Pancreas (tissue), 10 donors: ENCODE results near the gene CASQ2. TPM values are rescaled to one million over a fixed set of nuclear protein-coding genes. Genes with fewer than 3 reads are reported as not detected.

Experiments
- ATAC-seq, 4 donors: fragments of 200-7000 bp; cut with Tn5 transposase; one replicate each; pipeline versions ENCODE4 v1.8.0 to v1.9.1; 2020; ENCODE audit warnings: mild to moderate bottlenecking in 4 of 4, moderate library complexity in 4 of 4
- DNase-seq, 6 donors: peaks; one replicate each; pipeline ENCODE4 v3.0.0-alpha.2; 2020
- FAIRE-seq: peaks from 2 replicates; lab custom pipeline; 2012; peaks lifted over from hg19 to GRCh38; lab: Jason Lieb, UNC
- H3K27ac ChIP-seq, 4 donors: fragments of 200-600 bp; sonication (generic); 1 replicate in 3 of 4; 2 replicates in 1 of 4; pipeline versions ENCODE4 v1.5.0 to v1.8.0; 2020
- H3K27me3 ChIP-seq, 4 donors: fragments of 200-600 bp; one replicate each; pipeline ENCODE4 v1.8.0; 2021
- H3K36me3 ChIP-seq, 3 donors: fragments of 200-600 bp; sonication (generic) in 1 of 3; one replicate each; pipeline versions ENCODE4 v1.5.0 to v1.8.0; 2020 to 2021
- H3K4me1 ChIP-seq, 3 donors: fragments of 200-600 bp; one replicate each; pipeline ENCODE4 v1.8.0; 2021
- H3K4me3 ChIP-seq, 4 donors: fragments of 200-600 bp; sonication (generic) in 2 of 4; one replicate each; pipeline versions ENCODE4 v1.5.0 to v1.8.0; 2020 to 2021
- H3K9me3 ChIP-seq, 4 donors: fragments of 200-600 bp; one replicate each; pipeline ENCODE4 v1.8.0; 2021
- CTCF ChIP-seq, 4 donors: fragments of 200-600 bp; sonication (generic) in 3 of 4; IDR thresholded peaks; one replicate each; pipeline versions ENCODE4 v1.5.0 to v1.8.0; 2021; ENCODE audit warnings: antibody characterized with exemption in 4 of 4
- WGBS, 2 donors: extraction: QIAGEN DNeasy Blood & Tissue Kit; methylation state at CpG; one replicate each; pipeline ENCODE4 v1.1.7; 2013; 5-methylcytosine and 5-hydroxymethylcytosine counted together
- intact Hi-C, 3 donors: fragments of 100-400 bp; cut with DNase I; formaldehyde crosslinking; loops; one replicate each; pipeline versions ENCODE4 v1.11.1 to v1.14.2; 2022
- polyA plus RNA-seq, 2 donors: library from polyadenylated mRNA; stranded (reverse); fragments of 200-250 nt; gene quantifications; one replicate each; pipeline ENCODE4 v1.2.3, GENCODE V29; 2013
- total RNA-seq, 6 donors: library from RNA; stranded (reverse); fragmentation: NEBNext Ultra II Directional in 4 of 6; extraction: Animal tissue kit (Norgen Biotek cat#: 25700) in 4 of 6; gene quantifications; one replicate each; pipeline versions ENCODE4 v1.2.1 to v1.2.4, GENCODE V29; 2021 to 2023
- donor health status: healthy with polysubstance abuse.
- donor health status: DM: no; HTN: no; CAD: no; lungs with moderate emphysema.
- donor health status: DM: no; HTN: no; CAD: no.
- donor health status: control.
- donor health status: control.
- donor health status: Bipolar disorder and iron deficiency.
- donor health status: DM: yes; HTN: yes; CAD: no.
- donor health status: DM: no; HTN: no; CAD: no.
- donor health status: DM: no; HTN: no; CAD: no.
- donor health status: DM: yes; HTN: yes; CAD: no.

CASQ2 gene
- total and polyA plus RNA-seq, 8 donors, result 0.09 to 1.2 (median 0.34) TPM; not detected in 1

GRCh38 chr1:115714572-115715141 is 53.9 kb downstream of the CASQ2 start:
- Histone ChIP-seq H3K36me3 (no peaks in the 10 kb centered on the region), H3K4me3 (no peak overlapping the region), H3K27ac (peak overlapping the region in 3 of 4 donors; percentile 31 to 63 (median 41)), H3K27me3 (no peaks in the 10 kb centered on the region), H3K4me1 (no peaks in the 10 kb centered on the region), H3K9me3 (no peaks in the 10 kb centered on the region)
- 39 to 67% methylated on average over 1 of the region's 1 CpG for WGBS, 2 donors
- intact Hi-C loops, result no loop called here
- ATAC-seq (peak; percentile 71 to 80 (median 76)), FAIRE-seq (no peak), DNase-seq (peak in 4 of 6 donors; percentile 30 to 76 (median 61))
- TF ChIP-seq CTCF (IDR thresholded peaks at IDR 0.05), result no peak

DNA sequence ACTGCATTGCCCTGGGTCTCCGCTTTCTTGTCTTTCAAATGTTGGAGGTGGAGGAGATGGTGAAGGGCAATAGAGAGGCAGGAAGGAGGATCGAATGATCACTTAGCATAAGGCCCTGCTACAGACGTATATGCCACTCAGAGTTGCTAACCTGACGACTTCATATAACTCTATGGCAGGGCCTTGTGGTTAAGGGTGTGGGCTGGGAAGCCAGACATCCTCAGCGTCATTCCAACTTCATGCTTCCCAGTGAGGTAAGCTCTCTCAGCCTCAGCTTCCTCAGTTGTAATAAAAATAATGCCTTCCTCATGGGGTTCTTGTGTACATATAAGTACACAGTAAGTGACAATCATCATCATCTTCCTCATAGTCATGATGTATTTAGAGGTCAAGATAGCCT is 54.6 kb downstream of the CASQ2 start:
- ATAC-seq (no peak), DNase-seq (no peak), FAIRE-seq (no peak)
- TF ChIP-seq CTCF (IDR thresholded peaks at IDR 0.05), result no peak
- intact Hi-C loops, result no loop called here
- 79 to 82% methylated on average over 5 of the region's 5 CpGs for WGBS, 2 donors
- Histone ChIP-seq H3K4me3 (no peak overlapping the region), H3K27me3 (no peaks in the 10 kb centered on the region), H3K9me3 (no peaks in the 10 kb centered on the region), H3K27ac (peak overlapping the region in 3 of 4 donors; percentile 2 to 31 (median 24)), H3K36me3 (no peaks in the 10 kb centered on the region), H3K4me1 (no peaks in the 10 kb centered on the region)

DNA sequence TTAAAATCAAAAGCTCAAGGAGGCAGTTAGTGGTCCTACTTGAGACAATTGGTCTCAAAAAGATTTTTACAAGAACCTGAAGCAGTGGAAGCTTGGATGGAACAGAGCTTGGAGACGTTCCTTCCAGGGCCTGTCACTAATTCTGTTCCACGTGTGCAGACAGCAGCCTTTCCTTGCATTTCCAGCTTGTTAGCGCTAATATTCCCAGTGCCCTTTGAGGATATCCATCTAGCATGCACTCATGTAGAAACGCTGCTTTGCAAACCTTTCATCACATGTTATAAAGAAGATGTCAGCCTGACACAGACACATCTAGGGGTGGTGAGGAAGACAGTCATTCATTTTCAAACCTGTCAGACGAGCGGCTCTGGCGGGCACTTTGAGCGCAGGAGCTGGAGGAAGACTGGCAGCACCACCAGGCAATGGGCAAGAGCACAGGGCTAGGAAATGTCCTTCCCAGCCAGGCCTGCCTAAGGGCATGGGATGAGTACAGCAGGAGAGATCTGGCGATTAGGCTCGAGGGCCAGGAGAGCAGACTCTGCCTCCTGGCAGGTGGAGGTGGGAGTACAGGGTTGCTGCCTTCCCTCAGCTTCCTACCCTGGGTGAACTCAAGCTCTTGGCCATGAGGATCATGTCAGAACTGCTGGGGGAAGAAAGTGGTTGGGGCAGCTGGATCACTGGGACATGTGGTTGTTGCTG is 55.5 kb downstream of the CASQ2 start:
- no peak for DNase-seq
- H3K27me3 ChIP-seq, result no peaks in the 10 kb centered on the region
- FAIRE-seq, result no peak
- H3K9me3 ChIP-seq, result no peaks in the 10 kb centered on the region
- ATAC-seq, result no peak
- H3K4me3 ChIP-seq, result no peak overlapping the region
- TF ChIP-seq CTCF (IDR thresholded peaks at IDR 0.05), result no peak
- WGBS, 2 donors, result 78 to 85% methylated on average over 10 of the region's 10 CpGs
- no peaks in the 10 kb centered on the region for H3K36me3 ChIP-seq
- no peaks in the 10 kb centered on the region for H3K4me1 ChIP-seq
- peak overlapping the region in 1 of 4 donors; percentile 2 for H3K27ac ChIP-seq
- intact Hi-C loops, result no loop called here

DNA sequence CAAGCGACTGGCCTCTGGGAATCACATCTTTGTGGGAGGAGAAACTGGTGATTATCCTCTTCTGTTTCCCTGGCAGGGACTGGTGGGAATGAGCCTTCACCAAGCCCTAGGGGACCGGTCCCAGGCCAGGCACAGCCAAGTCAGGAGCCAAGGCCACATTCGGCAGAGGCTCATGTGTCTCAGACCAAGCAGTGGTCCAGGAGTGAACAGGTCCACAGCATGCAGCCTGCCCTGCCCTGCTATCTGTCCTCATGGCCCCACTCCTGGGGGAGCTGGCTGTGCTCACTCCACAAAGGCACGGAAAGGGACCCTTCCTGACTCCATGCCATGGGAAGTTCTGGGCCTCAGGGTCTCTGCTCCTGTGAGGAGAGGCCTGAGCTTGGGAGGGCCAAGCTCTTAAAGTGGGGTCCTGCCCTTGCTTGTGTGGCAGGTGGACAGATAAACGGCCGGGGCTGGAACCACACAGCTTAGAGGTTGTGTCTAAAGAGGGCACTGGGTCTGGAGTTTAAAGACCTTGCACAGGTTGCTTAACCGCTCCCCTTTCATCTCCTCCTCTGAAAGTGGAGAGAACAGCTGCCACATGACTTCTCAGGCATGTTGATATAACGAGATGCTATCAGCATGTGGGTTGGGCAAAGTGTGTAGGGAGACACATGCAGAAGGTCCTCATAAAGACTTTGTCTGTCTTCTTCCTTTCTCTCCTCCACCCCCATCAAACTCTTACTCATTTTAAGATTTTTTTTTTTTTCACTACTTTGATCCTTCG is 57.5 kb downstream of the CASQ2 start:
- no peaks in the 10 kb centered on the region for H3K4me1 ChIP-seq
- ATAC-seq (peak in 2 of 4 donors; percentile 39 to 54), FAIRE-seq (no peak), DNase-seq (no peak)
- H3K27me3 ChIP-seq, result no peaks in the 10 kb centered on the region
- intact Hi-C loops, result no loop called here
- H3K27ac ChIP-seq, result no peak overlapping the region
- H3K4me3 ChIP-seq, result no peak overlapping the region
- H3K36me3 ChIP-seq, result no peaks in the 10 kb centered on the region
- no peak for TF ChIP-seq CTCF (IDR thresholded peaks at IDR 0.05)
- WGBS, 2 donors, result 46 to 49% methylated on average over 9 of the region's 9 CpGs
- H3K9me3 ChIP-seq, result no peaks in the 10 kb centered on the region
